VCaP (cell line): ENCODE data around the gene REXO1.

Experiments used
- H3K27ac ChIP-seq: fragments of 450-650 bp; 2 replicates; pipeline ENCODE4 v1.5.1; 2017
- CTCF ChIP-seq: fragments of 450-650 bp; conservative IDR thresholded peaks from 2 replicates; pipeline ENCODE4 v1.5.1; 2017; ENCODE audit warnings: mild to moderate bottlenecking, moderate library complexity

The REXO1 gene

GRCh38 chr19:1851654-1852580 is 3.6 kb upstream of the REXO1 start:
- no peak for TF ChIP-seq CTCF
- H3K27ac ChIP-seq = no peak overlapping the region

- TF ChIP-seq CTCF = peak; percentile 21; the same call in 1 of the 2 replicates
- no peak overlapping the region for H3K27ac ChIP-seq
Measured at GRCh38 chr19:1850809-1851653, 2.7 kb upstream of the REXO1 start.

GRCh38 chr19:1849886-1850398 is 1.7 kb upstream of the REXO1 start:
- H3K27ac ChIP-seq = no peak overlapping the region
- TF ChIP-seq CTCF = no peak

GRCh38 chr19:1849132-1849474 is 820 bp upstream of the REXO1 start:
- TF ChIP-seq CTCF = no peak
- H3K27ac ChIP-seq = peak overlapping the region; percentile 99

GRCh38 chr19:1847684-1848398 is 442 bp downstream of the REXO1 start:
- H3K27ac ChIP-seq = peak overlapping the region; percentile 99
- TF ChIP-seq CTCF = no peak

GRCh38 chr19:1847348-1847683 is 967 bp downstream of the REXO1 start:
- no peak for TF ChIP-seq CTCF
- peak overlapping the region; percentile 99 for H3K27ac ChIP-seq
